ENCODE measurements around the gene NT5E.

NT5E gene

DNA sequence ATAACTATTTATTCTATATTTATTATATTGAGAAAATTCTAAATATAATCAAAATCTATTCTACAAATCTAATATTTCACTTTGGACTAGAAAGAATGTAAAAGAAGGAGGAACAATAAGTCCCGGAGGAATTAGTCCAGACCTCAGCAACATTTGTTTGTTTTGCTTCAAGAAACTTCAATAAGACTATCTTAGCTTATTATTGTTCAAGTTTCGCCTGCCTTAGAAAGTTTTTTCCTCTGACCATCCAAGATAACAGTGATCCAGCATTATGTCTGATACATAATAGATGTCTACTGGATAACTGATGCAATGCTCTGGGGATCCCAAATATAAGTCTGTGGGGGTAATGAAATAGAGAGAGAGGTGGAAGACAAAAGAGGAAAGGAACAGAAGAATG lies 28.7 kb upstream of the NT5E start:
- DNase-seq (ENCODE audit: extremely low read depth in 1 of 2, low read depth in 1 of 2): no peak

DNA sequence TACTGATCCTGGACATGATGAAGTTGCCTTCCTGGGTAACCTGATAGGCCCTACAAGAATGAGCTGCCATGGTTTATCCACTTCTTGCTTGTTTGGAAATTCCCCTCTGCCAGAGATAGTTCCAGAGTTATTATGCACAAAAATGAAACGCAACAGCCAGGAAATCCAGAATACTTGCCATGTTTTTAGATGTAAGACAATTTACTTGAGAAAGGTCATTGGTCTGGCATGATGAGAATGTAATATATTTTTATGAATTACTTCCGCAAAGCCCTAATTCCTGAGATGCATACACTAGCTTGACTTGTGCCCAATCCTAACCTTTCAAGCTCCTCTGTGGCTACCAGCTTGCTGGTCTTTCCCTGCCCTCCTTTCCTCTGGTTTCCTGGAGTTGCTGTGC lies 27.9 kb upstream of the NT5E start:
- DNase-seq (ENCODE audit: extremely low read depth in 1 of 2, low read depth in 1 of 2): no peak

DNA sequence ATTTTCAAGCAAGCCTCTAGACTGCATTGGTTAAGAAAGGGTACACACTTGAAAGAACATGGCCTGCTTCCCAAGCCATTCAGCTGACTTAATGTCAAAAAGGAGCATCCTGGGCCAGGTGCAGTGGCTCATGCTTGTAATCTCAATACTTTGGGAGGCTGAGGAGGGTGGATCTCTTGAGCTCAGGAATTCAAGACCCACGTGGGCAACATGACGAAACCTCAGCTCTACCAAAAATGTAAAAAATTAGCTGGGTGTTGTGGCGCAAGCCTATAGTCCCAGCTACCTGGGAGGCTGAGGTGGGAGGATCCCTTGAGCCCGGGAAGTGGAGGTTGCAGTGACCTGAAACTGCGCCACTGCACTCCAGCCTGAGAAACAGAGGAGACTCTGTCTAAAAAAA lies 26.9 kb upstream of the NT5E start:
- DNase-seq (ENCODE audit: extremely low read depth in 1 of 2, low read depth in 1 of 2): no peak

DNA sequence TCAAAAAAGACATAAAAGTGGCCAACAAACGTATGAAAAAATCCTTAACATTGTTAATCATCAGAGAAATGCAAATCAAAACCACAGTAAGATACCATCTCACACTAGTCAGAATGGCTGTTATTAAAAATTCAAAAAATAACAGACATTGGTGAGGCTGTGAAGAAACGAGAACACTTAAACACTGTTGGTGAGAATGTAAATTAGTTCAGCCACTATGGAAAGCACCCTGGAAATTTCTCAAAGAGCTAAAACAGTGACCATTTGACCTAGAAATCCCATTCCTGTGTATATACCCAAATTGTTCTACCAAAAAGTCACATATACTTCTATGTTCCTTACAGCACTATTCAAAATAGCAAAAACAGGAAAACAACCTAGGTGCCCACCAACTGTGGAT lies 24.9 kb upstream of the NT5E start:
- no peak for DNase-seq (ENCODE audit: extremely low read depth in 1 of 2, low read depth in 1 of 2)

DNA sequence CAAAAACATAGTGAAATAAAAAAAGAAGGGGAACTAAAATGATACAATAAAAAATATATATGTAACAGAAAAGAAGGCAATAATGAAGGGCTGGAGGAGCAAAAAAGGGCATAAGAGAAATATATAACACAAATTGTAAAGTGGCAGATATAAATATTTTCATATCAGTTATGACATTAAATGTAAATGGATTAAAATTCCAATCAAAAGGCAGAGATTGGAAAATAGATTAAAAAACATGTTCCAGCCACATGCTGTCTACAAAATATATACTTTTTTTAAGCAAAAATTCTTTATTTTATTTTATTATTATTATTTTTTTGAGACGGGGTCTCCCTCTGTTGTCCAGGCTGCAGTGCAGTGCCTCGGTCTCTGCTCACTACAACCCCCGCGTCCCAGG lies 23.9 kb upstream of the NT5E start:
- DNase-seq (ENCODE audit: extremely low read depth in 1 of 2, low read depth in 1 of 2): no peak

DNA sequence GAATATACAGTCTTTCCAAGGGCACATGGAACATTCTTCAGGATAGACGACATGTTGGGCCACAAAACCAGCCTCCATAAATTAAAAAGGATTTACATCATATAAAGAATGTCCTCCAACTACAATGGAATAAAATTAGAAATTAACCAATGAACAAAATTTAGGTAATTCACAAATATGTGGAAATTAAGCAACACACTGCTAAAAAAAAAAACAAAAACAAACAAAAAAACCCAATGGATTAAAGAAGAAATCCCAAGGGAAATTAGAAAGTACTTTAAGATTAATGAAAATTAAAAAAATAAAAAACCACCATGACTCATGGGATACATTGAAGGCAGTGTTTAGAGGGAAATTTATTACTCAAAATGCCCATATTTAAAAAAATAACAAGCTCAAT lies 21.4 kb upstream of the NT5E start:
- DNase-seq (ENCODE audit: extremely low read depth in 1 of 2, low read depth in 1 of 2): no peak

DNA sequence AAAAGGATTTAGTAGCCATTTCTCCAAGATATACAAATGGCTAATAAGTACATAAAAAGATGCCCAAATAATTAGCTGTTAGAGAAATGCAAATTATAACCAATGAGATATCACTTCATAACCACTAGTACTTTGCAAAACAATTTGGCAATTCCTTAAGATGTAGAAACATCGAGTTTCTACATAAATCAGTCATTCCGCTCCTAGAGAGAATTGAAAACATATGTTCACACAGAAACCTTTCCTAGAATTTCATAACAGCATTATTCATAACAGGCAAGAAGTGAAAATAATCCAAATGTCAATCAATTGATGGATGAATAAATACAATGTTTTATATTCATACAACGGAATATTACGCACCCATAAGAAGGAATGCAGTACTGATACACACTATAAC lies 20.5 kb upstream of the NT5E start:
- DNase-seq (ENCODE audit: extremely low read depth in 1 of 2, low read depth in 1 of 2): no peak

DNA sequence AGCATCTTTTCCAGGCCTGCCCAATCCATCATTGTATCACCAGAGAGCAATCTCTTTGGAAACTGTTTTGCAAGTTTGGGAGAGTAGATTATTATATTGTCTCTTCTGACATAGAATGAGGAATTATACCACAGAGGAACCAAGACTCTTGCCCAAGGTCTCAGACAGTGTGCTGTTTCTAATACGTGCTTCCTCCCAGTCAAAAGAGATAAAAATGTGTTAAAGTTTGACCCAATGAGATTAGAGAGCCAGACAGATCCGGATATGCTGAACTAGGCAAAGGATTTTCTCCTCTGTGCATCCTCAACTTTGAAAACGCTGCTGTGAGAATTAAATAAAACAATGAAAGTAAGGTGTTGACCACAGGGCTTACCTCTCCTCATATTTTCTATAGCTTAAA lies 18.6 kb upstream of the NT5E start:
- DNase-seq (ENCODE audit: extremely low read depth in 1 of 2, low read depth in 1 of 2): no peak

DNA sequence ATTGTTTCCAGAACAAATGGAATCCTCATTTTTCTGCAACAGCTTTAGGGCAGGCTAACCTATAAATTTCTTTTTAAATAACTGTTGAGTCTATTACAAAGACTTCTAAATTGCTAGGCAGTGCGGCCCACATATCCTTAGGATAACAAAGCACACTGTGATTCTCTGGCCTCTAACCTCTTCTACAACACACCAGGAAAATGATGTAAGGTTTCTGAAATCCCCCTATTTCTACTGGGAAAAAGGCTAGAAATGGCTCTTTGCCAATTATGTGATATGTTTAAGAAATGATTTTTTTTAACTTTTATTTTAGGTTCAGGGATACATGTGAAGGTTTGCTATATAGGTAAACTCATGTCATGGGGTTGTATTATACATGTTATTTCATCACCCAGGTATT lies 17.3 kb upstream of the NT5E start:
- DNase-seq (ENCODE audit: extremely low read depth in 1 of 2, low read depth in 1 of 2): no peak

DNA sequence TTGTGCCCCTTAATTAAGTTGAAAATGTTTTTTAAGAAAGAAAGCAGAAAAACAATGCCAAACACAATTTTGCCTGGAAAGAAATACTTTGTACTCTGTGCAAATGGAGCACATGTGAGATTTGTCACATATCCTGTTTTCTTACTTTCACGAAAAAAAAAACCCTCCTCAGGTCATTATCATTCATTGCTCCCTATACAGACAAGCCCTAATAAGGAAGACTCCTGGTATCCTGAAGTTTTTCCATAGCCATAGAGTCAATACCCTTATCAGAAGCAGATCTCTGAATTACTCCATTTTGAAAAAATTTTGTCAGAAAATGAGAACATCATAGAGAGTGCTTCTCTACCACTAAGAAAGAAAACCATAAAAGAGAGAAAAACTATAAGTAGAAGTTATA lies 14.0 kb upstream of the NT5E start:
- DNase-seq (ENCODE audit: extremely low read depth in 1 of 2, low read depth in 1 of 2): no peak

DNA sequence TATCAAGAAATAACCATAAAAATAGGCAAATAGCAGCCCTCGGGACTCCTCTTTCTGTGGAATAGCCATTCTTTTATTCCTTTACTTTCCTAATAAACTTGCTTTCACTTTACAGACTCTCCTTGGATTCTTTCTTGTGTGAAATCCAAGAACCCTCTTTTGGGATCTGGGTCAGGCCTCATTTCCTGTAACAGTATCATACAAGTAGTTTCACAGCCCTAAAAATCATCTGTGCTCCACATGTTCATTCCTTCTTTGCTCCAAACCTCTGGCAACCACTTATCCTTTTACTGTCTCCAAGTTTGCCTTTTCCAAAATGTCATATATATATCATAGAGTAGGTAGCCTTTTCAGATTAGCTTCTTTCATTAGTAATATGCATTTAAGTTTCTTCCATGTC lies 13.5 kb upstream of the NT5E start:
- no peak for DNase-seq (ENCODE audit: extremely low read depth in 1 of 2, low read depth in 1 of 2)

DNA sequence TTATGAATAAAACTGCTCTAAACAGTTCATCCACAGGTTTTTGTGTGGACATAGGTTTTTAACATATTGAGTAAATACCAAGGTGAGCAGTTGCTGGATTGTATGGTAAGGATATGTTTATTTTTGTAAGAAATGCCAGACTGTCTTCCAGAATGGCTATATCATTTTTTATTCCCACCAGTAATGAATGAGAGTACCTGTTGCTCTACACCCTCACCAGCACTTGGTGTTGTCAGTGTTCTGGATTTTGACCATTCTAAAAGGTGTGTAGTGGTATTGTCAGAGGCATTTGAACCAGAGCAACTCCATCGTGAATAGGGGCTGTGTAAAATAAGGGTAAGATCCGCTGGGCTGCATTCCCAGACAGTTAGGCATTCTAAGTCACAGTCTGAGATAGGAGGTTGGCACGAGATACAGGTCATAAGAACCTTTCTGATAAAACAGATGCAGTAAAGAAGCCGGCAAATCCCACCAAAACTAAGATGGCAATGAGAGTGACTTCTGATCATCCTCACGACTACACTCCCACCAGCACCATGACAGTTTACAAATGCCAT lies 12.9 kb upstream of the NT5E start:
- no peak for DNase-seq (ENCODE audit: extremely low read depth in 1 of 2, low read depth in 1 of 2)

DNA sequence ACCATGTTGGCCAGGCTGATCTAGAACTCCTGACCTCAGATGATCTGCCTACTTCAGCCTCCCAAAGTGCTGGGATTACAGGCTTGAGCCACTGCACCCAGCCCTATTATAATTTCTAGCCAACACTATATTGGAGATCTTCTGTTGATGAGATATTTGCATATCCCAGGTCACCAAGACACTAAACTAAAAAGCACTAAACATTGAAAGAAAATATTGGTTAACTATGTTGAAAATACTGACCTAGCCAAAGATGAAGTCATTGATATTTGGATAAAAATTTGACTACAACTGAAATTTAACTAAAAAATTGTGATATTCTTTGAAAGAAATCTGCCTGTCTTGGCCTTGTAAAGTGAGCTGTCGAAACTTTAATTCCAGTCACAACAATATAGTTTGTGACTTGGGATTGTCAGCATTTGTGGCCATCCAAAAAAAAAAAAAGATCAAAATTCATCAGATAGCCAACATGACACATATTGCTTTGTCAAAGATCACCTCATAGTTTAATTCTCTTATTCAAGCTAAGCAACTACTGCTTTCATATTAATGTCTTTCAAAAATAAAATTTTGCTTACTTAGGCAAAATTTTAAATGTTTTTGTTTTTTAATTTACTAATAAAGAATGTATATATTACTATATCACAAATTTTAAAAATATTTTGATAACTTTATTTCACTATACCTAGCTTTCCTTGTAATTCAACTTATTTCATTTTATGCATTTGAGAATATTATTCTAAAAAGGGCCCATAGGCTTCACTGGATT lies 6.3 kb upstream of the NT5E start:
- DNase-seq (ENCODE audit: extremely low read depth in 1 of 2, low read depth in 1 of 2): no peak

DNA sequence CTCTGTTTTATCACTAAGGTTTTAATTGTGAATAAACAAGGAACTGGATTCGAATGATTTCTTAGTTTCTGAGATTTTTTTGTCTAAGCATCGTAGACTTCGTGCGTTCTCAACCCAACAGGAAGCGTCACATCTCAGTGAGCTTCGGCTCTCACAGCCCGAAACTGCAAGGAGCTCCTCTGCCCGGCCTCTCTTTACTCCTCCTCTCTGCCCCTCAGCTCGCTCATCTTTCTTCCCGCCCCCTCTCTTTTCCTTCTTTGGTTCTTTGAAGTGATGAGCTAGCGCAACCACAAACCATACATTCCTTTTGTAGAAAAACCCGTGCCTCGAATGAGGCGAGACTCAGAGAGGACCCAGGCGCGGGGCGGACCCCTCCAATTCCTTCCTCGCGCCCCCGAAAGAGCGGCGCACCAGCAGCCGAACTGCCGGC lies 480 bp upstream of the NT5E start:
- no peak for DNase-seq (ENCODE audit: extremely low read depth in 1 of 2, low read depth in 1 of 2)

DNA sequence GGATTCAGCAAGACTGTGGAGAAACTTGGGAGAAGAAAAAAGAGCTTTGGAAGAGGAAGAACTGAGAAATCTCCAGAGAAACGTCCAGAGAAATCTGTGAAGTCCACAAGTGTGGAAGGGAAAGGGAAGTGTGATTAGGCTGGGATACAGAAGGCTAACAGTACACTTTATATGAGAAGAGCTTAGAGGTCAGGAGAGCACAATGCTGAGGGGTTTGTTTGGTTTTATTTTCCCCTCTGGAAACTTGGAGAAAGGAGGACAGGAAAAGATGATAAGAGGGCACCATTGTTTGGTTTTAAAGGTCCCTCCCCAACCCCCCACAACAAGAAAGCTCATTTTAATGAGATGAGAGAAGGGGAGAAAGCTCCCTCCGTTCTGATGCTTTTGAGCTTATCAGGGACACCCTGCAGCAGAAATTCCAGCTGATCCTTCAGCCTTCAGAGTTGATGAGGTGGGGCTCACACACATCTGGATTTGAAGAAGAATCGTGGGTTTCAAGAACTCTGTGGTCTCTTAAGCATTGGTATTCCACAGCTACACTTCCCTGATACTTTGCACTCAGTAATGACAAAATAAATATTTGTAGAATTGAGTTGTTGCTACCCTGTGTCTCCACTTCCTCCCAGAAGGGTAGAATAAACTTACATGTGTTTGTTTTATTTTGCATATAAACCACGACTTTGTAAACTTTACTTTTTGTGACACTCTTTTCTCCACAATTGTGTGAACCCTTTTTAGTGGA lies 1.9 kb downstream of the NT5E start:
- no peak for DNase-seq (ENCODE audit: extremely low read depth in 1 of 2, low read depth in 1 of 2)

DNA sequence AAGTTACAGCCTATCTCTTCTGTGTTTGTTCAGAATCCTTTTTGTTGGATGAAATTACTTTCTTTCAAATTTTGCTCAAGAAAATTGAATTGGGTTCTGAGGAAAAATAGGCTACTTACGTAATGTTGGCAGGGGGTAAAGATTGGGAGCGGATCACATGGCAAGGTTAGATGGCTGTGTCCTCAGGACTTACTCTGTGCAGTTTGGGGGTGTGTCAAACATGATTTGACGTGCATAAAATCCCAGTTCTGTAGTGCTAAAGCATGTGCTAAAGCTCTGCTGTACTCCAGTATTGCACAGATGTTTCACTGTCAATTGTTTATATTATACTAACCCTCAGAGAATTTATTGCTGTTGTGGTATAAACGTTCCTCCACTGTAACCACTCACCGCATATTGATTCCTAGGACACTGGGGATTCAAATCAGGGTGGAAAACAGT lies 2.6 kb downstream of the NT5E start:
- DNase-seq (ENCODE audit: extremely low read depth in 1 of 2, low read depth in 1 of 2): no peak

DNA sequence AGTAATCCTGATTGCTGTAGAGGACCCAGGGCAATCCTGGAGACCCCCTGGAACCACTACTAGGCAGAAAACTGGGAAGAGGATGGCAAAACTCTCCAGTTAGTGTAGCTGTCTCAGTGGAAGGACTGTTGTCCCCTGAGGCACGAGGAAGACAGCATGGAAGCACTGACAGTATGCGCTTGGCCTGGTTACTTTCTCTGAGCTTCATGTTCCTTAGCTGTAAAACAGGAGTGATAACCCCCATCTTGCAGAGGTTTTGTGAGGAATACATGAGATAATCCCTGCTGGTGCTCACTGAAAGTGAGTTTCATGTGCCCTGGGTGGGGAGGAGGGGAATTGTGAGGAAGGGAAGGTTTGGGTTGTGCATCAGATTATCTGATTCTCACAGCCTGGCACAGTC lies 3.2 kb downstream of the NT5E start:
- no peak for DNase-seq (ENCODE audit: extremely low read depth in 1 of 2, low read depth in 1 of 2)

DNA sequence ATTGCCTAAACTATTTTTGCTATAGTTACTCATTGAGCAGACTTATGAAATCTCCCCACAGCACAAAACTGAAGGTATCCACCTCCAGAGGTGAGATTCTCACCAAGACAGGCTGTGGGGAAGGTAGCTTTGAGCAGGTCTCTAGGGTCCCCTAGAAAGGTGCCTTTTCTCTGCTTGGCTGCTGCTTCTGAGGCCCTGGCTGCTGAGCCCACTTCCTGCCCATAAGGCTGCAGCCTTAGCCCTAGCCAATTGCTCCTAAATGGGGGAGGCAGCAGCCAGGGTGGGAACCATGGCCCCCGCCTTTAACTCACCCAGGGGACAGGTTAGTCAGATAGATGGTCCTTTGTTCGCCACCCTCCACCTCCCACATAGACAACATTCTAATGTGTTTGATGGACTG lies 3.6 kb downstream of the NT5E start:
- no peak for DNase-seq (ENCODE audit: extremely low read depth in 1 of 2, low read depth in 1 of 2)

DNA sequence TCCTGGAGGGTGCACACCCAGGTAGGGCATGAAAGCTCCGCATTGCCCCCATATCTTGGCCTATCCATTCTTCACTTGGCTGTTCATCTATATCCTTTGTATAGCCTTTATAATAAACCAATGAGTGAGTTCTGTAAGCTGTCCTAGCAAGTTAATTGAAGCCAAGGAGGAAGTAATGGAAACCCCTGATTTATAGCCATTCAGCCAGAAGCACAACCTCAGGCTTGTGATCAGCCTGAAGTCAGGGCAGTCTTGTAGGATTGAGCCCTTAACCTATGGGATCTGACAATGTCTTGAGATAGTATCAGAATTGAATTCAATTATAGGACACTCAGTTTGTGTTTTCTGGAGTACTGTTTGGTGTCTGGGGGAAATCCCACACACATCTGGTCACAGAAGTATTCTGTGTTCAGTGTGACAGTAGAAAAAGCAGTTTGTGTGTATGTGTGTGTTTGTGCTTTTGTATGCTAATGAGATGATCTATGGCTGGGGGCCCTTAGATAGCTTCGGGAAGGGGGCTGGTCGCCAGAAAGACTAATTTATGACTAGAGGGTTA lies 5.7 kb downstream of the NT5E start:
- DNase-seq (ENCODE audit: extremely low read depth in 1 of 2, low read depth in 1 of 2): no peak

DNA sequence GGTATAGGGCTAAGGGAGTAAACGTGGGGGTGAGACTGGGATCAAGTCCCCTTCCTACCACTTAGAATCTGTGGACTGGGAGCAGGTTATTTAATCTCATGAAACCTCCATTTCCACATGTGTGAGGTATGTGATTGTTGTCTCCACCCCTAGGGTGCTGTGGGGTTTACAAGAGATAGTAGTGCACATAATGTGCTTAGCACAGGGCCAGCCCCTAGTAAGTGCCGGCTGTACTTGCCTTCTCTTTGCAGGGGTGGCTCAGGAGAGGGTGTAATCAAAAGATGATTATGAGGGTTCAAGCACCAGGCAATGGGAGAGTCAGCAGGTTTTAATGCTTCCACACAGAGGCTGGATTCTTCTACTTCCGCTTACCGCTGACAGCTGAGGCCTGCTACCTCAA lies 6.9 kb downstream of the NT5E start:
- no peak for DNase-seq (ENCODE audit: extremely low read depth in 1 of 2, low read depth in 1 of 2)

DNA sequence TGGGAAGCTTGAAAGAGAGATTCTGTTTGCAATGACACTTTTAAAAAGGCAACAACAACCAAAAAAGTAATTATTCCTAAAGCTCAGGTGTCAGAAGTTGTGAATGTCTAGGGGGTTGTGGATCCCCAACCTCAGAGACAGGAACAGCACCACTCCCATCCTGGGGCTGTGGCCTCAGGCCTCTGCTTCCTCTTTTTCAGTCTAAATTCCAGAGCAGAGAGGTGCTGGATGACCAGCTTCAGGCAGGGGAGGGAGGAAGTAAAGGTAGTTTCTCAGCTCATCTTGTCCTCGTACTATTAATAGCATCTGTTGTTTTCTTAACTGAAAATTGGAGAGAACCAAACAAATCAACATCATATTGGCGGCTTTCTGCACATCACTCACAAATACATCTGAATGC lies 8.3 kb downstream of the NT5E start:
- no peak for DNase-seq (ENCODE audit: extremely low read depth in 1 of 2, low read depth in 1 of 2)

DNA sequence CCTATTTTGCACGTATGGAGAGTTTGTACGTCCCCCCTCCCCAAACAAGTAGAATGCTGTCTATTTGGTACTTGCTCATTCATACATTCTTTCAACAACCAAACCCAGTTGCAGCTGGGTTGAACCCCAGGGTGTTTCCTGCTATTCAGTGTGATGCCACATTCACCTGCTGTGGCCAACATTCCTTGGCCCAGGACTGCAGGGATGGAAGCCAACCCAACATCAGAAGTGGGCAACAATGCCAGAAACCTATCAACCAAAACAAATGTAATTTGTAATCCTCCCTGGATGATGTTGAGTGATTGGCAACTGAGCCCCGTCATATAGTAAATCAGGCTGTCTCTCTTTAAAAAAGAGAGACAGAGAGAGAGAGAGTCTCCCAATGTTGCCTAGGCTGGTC lies 8.9 kb downstream of the NT5E start:
- DNase-seq (ENCODE audit: extremely low read depth in 1 of 2, low read depth in 1 of 2): no peak
